ENCODE data around the gene AGAP1. TPM values are rescaled to one million over a fixed set of nuclear protein-coding genes. Genes with fewer than 3 reads are reported as not detected.

The AGAP1 gene
- total RNA-seq, 1 donor from 2014 or later, result 10.5 TPM

GRCh38 chr2:235485362-235485761 is 8.5 kb upstream of the AGAP1 start:
- ATAC-seq (no peak), DNase-seq (ENCODE audit: low spot score) (no peak)

- no peak for ATAC-seq
- no peak for DNase-seq (ENCODE audit: low spot score)
Measured at GRCh38 chr2:235486729-235487128, 7.1 kb upstream of the AGAP1 start.

GRCh38 chr2:235489897-235490296 is 3.9 kb upstream of the AGAP1 start:
- DNase-seq (ENCODE audit: low spot score) (no peak), ATAC-seq (no peak)

- no peak for DNase-seq (ENCODE audit: low spot score)
- ATAC-seq, result no peak
Measured at GRCh38 chr2:235492850-235493344, 946 bp upstream of the AGAP1 start.

- ATAC-seq, result peak; percentile 51
- DNase-seq (ENCODE audit: low spot score), result no peak
Measured at GRCh38 chr2:235493402-235493774, 455 bp upstream of the AGAP1 start.

GRCh38 chr2:235494716-235495372 is 1.0 kb downstream of the AGAP1 start:
- DNase-seq (ENCODE audit: low spot score), result peak; percentile 53
- ATAC-seq, result peak; percentile 38

GRCh38 chr2:235495373-235496238 is 1.8 kb downstream of the AGAP1 start:
- DNase-seq (ENCODE audit: low spot score), result peak; percentile 60
- peak; percentile 42 for ATAC-seq

- DNase-seq (ENCODE audit: low spot score) (no peak), ATAC-seq (no peak)
Measured at GRCh38 chr2:235496239-235496621, 2.4 kb downstream of the AGAP1 start.

- ATAC-seq (no peak), DNase-seq (ENCODE audit: low spot score) (no peak)
Measured at GRCh38 chr2:235497096-235497495, 3.3 kb downstream of the AGAP1 start.

GRCh38 chr2:235498541-235498940 is 4.7 kb downstream of the AGAP1 start:
- DNase-seq (ENCODE audit: low spot score), result no peak

GRCh38 chr2:235498946-235499812 is 5.3 kb downstream of the AGAP1 start:
- no peak for ATAC-seq
- DNase-seq (ENCODE audit: low spot score), result no peak

More at GRCh38 chr2:235498541-235498940, 4.7 kb downstream of the AGAP1 start:
- ATAC-seq, result no peak

GRCh38 chr2:235500110-235500760 is 6.4 kb downstream of the AGAP1 start:
- ATAC-seq (no peak), DNase-seq (ENCODE audit: low spot score) (no peak)

- no peak for ATAC-seq
- DNase-seq (ENCODE audit: low spot score), result no peak
Measured at GRCh38 chr2:235500761-235501672, 7.2 kb downstream of the AGAP1 start.

- ATAC-seq, result no peak
- DNase-seq (ENCODE audit: low spot score), result no peak
Measured at GRCh38 chr2:235501673-235502031, 7.8 kb downstream of the AGAP1 start.

- DNase-seq (ENCODE audit: low spot score) (no peak), ATAC-seq (no peak)
Measured at GRCh38 chr2:235502336-235502735, 8.5 kb downstream of the AGAP1 start.

GRCh38 chr2:235504441-235505180 is 10.8 kb downstream of the AGAP1 start:
- DNase-seq (ENCODE audit: low spot score), result no peak
- ATAC-seq, result peak; percentile 11

GRCh38 chr2:235505181-235505741 is 11.4 kb downstream of the AGAP1 start:
- ATAC-seq, result peak; percentile 91
- DNase-seq (ENCODE audit: low spot score), result peak; percentile 75

GRCh38 chr2:235506291-235506996 is 12.6 kb downstream of the AGAP1 start:
- DNase-seq (ENCODE audit: low spot score), result no peak
- no peak for ATAC-seq

All from left lobe of liver (tissue), 2 donors.